ENCODE data around the gene PPT2. TPM values are rescaled to one million over a fixed set of nuclear protein-coding genes. Genes with fewer than 3 reads are reported as not detected.

PPT2 gene
- total RNA-seq, 1 experiment from 2014 or later = 30.0 TPM

DNA sequence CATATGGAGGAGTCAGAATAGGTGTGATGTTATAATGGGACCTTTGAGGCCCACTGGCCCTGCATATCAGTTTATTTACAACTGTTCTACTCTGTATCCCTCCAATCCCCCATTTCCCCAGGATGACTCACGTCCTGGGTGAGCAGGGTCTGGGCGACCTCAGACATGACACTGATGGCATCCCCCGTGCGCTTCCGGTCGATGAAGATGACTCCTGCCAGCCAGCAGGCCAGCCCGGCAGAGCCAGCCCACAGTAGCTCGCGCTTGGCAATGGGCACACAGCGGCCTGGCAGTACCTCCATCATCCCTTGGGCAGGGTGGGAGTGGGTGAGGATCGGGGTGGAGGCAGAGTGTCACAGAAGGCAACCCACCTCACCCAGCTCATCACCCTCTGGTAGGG, 16.4 kb downstream of the PPT2 start:
- H3K36me3 Mint-ChIP-seq = peaks cover 33% of the 10 kb centered on the region
- CTCF ChIA-PET = no interaction called here

DNA sequence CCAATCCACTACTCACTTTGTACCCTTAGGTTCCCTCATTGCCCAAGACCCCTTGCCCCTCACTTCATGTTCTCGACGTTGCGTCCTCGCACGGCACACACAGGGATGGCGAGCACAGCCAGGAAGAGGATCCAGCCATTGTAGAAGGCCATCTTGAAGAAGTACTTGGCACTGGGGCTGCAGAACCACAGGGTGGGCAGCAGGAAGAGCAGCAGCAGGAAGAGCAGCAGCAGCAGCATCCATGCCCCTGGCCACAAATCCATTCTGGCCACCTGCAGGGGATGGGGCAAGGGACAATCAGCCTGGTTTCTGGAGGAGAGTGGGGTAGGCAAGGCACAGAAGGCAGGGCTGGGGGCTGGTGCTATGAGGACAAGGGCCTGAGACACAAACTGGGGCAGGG, 17.3 kb downstream of the PPT2 start:
- POLR2A ChIA-PET = no interaction called here
- DNase-seq (ENCODE audit: low spot score) = no peak
- ATAC-seq = no peak
- CTCF ChIA-PET = interaction anchor here (0.7 kb wide), 1 partner anchor 23 kb away, joined by 3 read pairs; no protein-coding TSS in a partner anchor
- TF ChIP-seq CREB1 (CRISPR knock-in tag; IDR thresholded peaks at IDR 0.05) (no peak), FOXJ3 (CRISPR knock-in tag; IDR thresholded peaks at IDR 0.05; ENCODE audit: borderline replicate concordance) (no peak), NR2C2 (CRISPR knock-in tag; IDR thresholded peaks at IDR 0.05) (no peak), KAT7 (CRISPR knock-in tag; IDR thresholded peaks at IDR 0.05; ENCODE audit: borderline replicate concordance) (no peak), ZNF317 (CRISPR knock-in tag; IDR thresholded peaks at IDR 0.05; ENCODE audit: borderline replicate concordance, low read depth) (no peak), GTF2I (CRISPR knock-in tag; conservative IDR thresholded peaks at IDR 0.05) (no peak), TCF7 (CRISPR knock-in tag; IDR thresholded peaks at IDR 0.05; ENCODE audit: low read depth) (no peak), EMX1 (CRISPR knock-in tag; IDR thresholded peaks at IDR 0.05) (no peak), GABPB1 (CRISPR knock-in tag; IDR thresholded peaks at IDR 0.05) (no peak), NFATC4 (CRISPR knock-in tag; IDR thresholded peaks at IDR 0.05) (no peak), ETV6 (CRISPR knock-in tag; IDR thresholded peaks at IDR 0.05) (no peak), NR3C1 (CRISPR knock-in tag; conservative IDR thresholded peaks at IDR 0.05; ENCODE audit: low read depth) (no peak), ZNF232 (CRISPR knock-in tag; IDR thresholded peaks at IDR 0.05) (no peak), FOXK1 (CRISPR knock-in tag; IDR thresholded peaks at IDR 0.05) (no peak), ZNF121 (CRISPR knock-in tag; IDR thresholded peaks at IDR 0.05) (no peak)
- TF ChIP-seq, protein P1, sequence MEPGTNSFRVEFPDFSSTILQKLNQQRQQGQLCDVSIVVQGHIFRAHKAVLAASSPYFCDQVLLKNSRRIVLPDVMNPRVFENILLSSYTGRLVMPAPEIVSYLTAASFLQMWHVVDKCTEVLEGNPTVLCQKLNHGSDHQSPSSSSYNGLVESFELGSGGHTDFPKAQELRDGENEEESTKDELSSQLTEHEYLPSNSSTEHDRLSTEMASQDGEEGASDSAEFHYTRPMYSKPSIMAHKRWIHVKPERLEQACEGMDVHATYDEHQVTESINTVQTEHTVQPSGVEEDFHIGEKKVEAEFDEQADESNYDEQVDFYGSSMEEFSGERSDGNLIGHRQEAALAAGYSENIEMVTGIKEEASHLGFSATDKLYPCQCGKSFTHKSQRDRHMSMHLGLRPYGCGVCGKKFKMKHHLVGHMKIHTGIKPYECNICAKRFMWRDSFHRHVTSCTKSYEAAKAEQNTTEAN (CRISPR knock-in tag; IDR thresholded peaks at IDR 0.05) = no peak
- TF ChIP-seq, protein P2, sequence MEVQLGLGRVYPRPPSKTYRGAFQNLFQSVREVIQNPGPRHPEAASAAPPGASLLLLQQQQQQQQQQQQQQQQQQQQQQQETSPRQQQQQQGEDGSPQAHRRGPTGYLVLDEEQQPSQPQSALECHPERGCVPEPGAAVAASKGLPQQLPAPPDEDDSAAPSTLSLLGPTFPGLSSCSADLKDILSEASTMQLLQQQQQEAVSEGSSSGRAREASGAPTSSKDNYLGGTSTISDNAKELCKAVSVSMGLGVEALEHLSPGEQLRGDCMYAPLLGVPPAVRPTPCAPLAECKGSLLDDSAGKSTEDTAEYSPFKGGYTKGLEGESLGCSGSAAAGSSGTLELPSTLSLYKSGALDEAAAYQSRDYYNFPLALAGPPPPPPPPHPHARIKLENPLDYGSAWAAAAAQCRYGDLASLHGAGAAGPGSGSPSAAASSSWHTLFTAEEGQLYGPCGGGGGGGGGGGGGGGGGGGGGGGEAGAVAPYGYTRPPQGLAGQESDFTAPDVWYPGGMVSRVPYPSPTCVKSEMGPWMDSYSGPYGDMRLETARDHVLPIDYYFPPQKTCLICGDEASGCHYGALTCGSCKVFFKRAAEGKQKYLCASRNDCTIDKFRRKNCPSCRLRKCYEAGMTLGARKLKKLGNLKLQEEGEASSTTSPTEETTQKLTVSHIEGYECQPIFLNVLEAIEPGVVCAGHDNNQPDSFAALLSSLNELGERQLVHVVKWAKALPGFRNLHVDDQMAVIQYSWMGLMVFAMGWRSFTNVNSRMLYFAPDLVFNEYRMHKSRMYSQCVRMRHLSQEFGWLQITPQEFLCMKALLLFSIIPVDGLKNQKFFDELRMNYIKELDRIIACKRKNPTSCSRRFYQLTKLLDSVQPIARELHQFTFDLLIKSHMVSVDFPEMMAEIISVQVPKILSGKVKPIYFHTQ (CRISPR knock-in tag; IDR thresholded peaks at IDR 0.05) = no peak
- TF ChIP-seq, protein P3, sequence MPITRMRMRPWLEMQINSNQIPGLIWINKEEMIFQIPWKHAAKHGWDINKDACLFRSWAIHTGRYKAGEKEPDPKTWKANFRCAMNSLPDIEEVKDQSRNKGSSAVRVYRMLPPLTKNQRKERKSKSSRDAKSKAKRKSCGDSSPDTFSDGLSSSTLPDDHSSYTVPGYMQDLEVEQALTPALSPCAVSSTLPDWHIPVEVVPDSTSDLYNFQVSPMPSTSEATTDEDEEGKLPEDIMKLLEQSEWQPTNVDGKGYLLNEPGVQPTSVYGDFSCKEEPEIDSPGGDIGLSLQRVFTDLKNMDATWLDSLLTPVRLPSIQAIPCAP (CRISPR knock-in tag; IDR thresholded peaks at IDR 0.05) = no peak
- TF ChIP-seq, protein P4, sequence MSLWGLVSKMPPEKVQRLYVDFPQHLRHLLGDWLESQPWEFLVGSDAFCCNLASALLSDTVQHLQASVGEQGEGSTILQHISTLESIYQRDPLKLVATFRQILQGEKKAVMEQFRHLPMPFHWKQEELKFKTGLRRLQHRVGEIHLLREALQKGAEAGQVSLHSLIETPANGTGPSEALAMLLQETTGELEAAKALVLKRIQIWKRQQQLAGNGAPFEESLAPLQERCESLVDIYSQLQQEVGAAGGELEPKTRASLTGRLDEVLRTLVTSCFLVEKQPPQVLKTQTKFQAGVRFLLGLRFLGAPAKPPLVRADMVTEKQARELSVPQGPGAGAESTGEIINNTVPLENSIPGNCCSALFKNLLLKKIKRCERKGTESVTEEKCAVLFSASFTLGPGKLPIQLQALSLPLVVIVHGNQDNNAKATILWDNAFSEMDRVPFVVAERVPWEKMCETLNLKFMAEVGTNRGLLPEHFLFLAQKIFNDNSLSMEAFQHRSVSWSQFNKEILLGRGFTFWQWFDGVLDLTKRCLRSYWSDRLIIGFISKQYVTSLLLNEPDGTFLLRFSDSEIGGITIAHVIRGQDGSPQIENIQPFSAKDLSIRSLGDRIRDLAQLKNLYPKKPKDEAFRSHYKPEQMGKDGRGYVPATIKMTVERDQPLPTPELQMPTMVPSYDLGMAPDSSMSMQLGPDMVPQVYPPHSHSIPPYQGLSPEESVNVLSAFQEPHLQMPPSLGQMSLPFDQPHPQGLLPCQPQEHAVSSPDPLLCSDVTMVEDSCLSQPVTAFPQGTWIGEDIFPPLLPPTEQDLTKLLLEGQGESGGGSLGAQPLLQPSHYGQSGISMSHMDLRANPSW (CRISPR knock-in tag; conservative IDR thresholded peaks at IDR 0.05; ENCODE audit: low read depth) = no peak
- TF ChIP-seq, protein P5, sequence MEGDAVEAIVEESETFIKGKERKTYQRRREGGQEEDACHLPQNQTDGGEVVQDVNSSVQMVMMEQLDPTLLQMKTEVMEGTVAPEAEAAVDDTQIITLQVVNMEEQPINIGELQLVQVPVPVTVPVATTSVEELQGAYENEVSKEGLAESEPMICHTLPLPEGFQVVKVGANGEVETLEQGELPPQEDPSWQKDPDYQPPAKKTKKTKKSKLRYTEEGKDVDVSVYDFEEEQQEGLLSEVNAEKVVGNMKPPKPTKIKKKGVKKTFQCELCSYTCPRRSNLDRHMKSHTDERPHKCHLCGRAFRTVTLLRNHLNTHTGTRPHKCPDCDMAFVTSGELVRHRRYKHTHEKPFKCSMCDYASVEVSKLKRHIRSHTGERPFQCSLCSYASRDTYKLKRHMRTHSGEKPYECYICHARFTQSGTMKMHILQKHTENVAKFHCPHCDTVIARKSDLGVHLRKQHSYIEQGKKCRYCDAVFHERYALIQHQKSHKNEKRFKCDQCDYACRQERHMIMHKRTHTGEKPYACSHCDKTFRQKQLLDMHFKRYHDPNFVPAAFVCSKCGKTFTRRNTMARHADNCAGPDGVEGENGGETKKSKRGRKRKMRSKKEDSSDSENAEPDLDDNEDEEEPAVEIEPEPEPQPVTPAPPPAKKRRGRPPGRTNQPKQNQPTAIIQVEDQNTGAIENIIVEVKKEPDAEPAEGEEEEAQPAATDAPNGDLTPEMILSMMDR (IDR thresholded peaks at IDR 0.05) = no peak
- Mint-ChIP-seq H3K4me1 (peaks cover 29% of the 10 kb centered on the region), H3K27me3 (ENCODE audit: low read depth) (no peaks in the 10 kb centered on the region), H3K27ac (no peak overlapping the region; the same call in 1 of the 2 replicates), H3K4me3 (no peak overlapping the region), H3K9me3 (no peaks in the 10 kb centered on the region), H3K36me3 (peaks cover 33% of the 10 kb centered on the region)

More for the DNA sequence above, 16.4 kb downstream of the PPT2 start:
- Mint-ChIP-seq H3K27ac (no peak overlapping the region), H3K4me1 (peaks cover 30% of the 10 kb centered on the region), H3K4me3 (no peak overlapping the region), H3K9me3 (no peaks in the 10 kb centered on the region), H3K27me3 (ENCODE audit: low read depth) (no peaks in the 10 kb centered on the region)
- TF ChIP-seq SMAD4 (CRISPR knock-in tag; IDR thresholded peaks at IDR 0.05) (no peak), ZNF396 (CRISPR knock-in tag; IDR thresholded peaks at IDR 0.05; ENCODE audit: borderline replicate concordance) (no peak), SOX15 (CRISPR knock-in tag; IDR thresholded peaks at IDR 0.05) (no peak), PRRX2 (CRISPR knock-in tag; IDR thresholded peaks at IDR 0.05) (no peak), ZNF416 (CRISPR knock-in tag; IDR thresholded peaks at IDR 0.05) (no peak), ESRRA (CRISPR knock-in tag; IDR thresholded peaks at IDR 0.05; ENCODE audit: borderline replicate concordance) (no peak), FOXJ3 (CRISPR knock-in tag; IDR thresholded peaks at IDR 0.05; ENCODE audit: borderline replicate concordance) (no peak)
- TF ChIP-seq, protein P6, sequence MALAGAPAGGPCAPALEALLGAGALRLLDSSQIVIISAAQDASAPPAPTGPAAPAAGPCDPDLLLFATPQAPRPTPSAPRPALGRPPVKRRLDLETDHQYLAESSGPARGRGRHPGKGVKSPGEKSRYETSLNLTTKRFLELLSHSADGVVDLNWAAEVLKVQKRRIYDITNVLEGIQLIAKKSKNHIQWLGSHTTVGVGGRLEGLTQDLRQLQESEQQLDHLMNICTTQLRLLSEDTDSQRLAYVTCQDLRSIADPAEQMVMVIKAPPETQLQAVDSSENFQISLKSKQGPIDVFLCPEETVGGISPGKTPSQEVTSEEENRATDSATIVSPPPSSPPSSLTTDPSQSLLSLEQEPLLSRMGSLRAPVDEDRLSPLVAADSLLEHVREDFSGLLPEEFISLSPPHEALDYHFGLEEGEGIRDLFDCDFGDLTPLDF (CRISPR knock-in tag; IDR thresholded peaks at IDR 0.05) = no peak
- TF ChIP-seq, protein P7, sequence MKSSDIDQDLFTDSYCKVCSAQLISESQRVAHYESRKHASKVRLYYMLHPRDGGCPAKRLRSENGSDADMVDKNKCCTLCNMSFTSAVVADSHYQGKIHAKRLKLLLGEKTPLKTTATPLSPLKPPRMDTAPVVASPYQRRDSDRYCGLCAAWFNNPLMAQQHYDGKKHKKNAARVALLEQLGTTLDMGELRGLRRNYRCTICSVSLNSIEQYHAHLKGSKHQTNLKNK (CRISPR knock-in tag; IDR thresholded peaks at IDR 0.05) = no peak
- TF ChIP-seq, protein P8, sequence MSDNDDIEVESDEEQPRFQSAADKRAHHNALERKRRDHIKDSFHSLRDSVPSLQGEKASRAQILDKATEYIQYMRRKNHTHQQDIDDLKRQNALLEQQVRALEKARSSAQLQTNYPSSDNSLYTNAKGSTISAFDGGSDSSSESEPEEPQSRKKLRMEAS (CRISPR knock-in tag; IDR thresholded peaks at IDR 0.05) = no peak
- ATAC-seq (no peak), DNase-seq (ENCODE audit: low spot score) (no peak)
- POLR2A ChIA-PET = no interaction called here

Data from WTC11 (cell line).